ENCODE data around the gene S1PR3.

S1PR3 gene

GRCh38 chr9:88990729-88991065 lies 571 bp upstream of the S1PR3 start:
- in situ Hi-C loops (cut with MboI; ENCODE audit: low sequenced_read_pairs): no loop called here

- in situ Hi-C loops (cut with MboI; ENCODE audit: low sequenced_read_pairs): no loop called here
Measured at GRCh38 chr9:88992556-88992955, 1.3 kb downstream of the S1PR3 start.

GRCh38 chr9:88993327-88993726 lies 2.1 kb downstream of the S1PR3 start:
- in situ Hi-C loops (cut with MboI; ENCODE audit: low sequenced_read_pairs): no loop called here

GRCh38 chr9:88993871-88994460 lies 2.7 kb downstream of the S1PR3 start:
- in situ Hi-C loops (cut with MboI; ENCODE audit: low sequenced_read_pairs): no loop called here

- in situ Hi-C loops (cut with MboI; ENCODE audit: low sequenced_read_pairs): no loop called here
Measured at GRCh38 chr9:88994469-88995199, 3.4 kb downstream of the S1PR3 start.

- in situ Hi-C loops (cut with MboI; ENCODE audit: low sequenced_read_pairs): no loop called here
Measured at GRCh38 chr9:88995200-88995577, 3.9 kb downstream of the S1PR3 start.

GRCh38 chr9:88995627-88996026 lies 4.4 kb downstream of the S1PR3 start:
- in situ Hi-C loops (cut with MboI; ENCODE audit: low sequenced_read_pairs): no loop called here

- in situ Hi-C loops (cut with MboI; ENCODE audit: low sequenced_read_pairs): no loop called here
Measured at GRCh38 chr9:88996046-88996920, 5.0 kb downstream of the S1PR3 start.

- in situ Hi-C loops (cut with MboI; ENCODE audit: low sequenced_read_pairs): no loop called here
Measured at GRCh38 chr9:88996921-88997235, 5.6 kb downstream of the S1PR3 start.

GRCh38 chr9:88997646-88998045 lies 6.4 kb downstream of the S1PR3 start:
- in situ Hi-C loops (cut with MboI; ENCODE audit: low sequenced_read_pairs): no loop called here

GRCh38 chr9:88998503-88998902 lies 7.2 kb downstream of the S1PR3 start:
- in situ Hi-C loops (cut with MboI; ENCODE audit: low sequenced_read_pairs): no loop called here

GRCh38 chr9:88998911-88999310 lies 7.6 kb downstream of the S1PR3 start:
- in situ Hi-C loops (cut with MboI; ENCODE audit: low sequenced_read_pairs): no loop called here

GRCh38 chr9:89000371-89000781 lies 9.1 kb downstream of the S1PR3 start:
- in situ Hi-C loops (cut with MboI; ENCODE audit: low sequenced_read_pairs): loop anchor here (10.0 to 25.0 kb wide), 2 partner anchors 406 to 1038 kb away; partner anchors contain the start of gene CDK20

GRCh38 chr9:89000973-89001916 lies 10.0 kb downstream of the S1PR3 start:
- in situ Hi-C loops (cut with MboI; ENCODE audit: low sequenced_read_pairs): loop anchor here (10.0 to 25.0 kb wide), 2 partner anchors 406 to 1039 kb away; partner anchors contain the start of gene CDK20

- in situ Hi-C loops (cut with MboI; ENCODE audit: low sequenced_read_pairs): loop anchor here (10.0 to 25.0 kb wide), 2 partner anchors 407 to 1040 kb away; partner anchors contain the start of gene CDK20
Measured at GRCh38 chr9:89001917-89002540, 10.8 kb downstream of the S1PR3 start.

GRCh38 chr9:89002987-89003386 lies 11.7 kb downstream of the S1PR3 start:
- in situ Hi-C loops (cut with MboI; ENCODE audit: low sequenced_read_pairs): loop anchor here (10.0 to 25.0 kb wide), 2 partner anchors 408 to 1041 kb away; partner anchors contain the start of gene CDK20

- in situ Hi-C loops (cut with MboI; ENCODE audit: low sequenced_read_pairs): loop anchor here (10.0 to 25.0 kb wide), 2 partner anchors 411 to 1043 kb away; partner anchors contain the start of gene CDK20
Measured at GRCh38 chr9:89005323-89005722, 14.1 kb downstream of the S1PR3 start.

- in situ Hi-C loops (cut with MboI; ENCODE audit: low sequenced_read_pairs): loop anchor here (10.0 to 25.0 kb wide), 2 partner anchors 411 to 1044 kb away; partner anchors contain the start of gene CDK20
Measured at GRCh38 chr9:89006267-89006666, 15.0 kb downstream of the S1PR3 start.
